HL-60/S4 treated with retinoic acid at 250 ng/mL for 4 days and 3 days (cell line): ENCODE results near the gene ANO6.
"Not testable (repeated sequence)": the region's sequence is repeated elsewhere in the genome, so short reads cannot be mapped to it uniquely, and the experiment has no call there.

Source experiments
- in situ Hi-C: fragments of 300-500 bp; cut with MboI; formaldehyde crosslinking; loops from 2 replicates; pipeline ENCODE4 v1.7.0; 2022; ENCODE audit warnings: low sequenced_read_pairs

The ANO6 gene

GRCh38 chr12:45234139-45234865, 18.4 kb downstream of the ANO6 start:
- in situ Hi-C loops, result no loop called here

DNA sequence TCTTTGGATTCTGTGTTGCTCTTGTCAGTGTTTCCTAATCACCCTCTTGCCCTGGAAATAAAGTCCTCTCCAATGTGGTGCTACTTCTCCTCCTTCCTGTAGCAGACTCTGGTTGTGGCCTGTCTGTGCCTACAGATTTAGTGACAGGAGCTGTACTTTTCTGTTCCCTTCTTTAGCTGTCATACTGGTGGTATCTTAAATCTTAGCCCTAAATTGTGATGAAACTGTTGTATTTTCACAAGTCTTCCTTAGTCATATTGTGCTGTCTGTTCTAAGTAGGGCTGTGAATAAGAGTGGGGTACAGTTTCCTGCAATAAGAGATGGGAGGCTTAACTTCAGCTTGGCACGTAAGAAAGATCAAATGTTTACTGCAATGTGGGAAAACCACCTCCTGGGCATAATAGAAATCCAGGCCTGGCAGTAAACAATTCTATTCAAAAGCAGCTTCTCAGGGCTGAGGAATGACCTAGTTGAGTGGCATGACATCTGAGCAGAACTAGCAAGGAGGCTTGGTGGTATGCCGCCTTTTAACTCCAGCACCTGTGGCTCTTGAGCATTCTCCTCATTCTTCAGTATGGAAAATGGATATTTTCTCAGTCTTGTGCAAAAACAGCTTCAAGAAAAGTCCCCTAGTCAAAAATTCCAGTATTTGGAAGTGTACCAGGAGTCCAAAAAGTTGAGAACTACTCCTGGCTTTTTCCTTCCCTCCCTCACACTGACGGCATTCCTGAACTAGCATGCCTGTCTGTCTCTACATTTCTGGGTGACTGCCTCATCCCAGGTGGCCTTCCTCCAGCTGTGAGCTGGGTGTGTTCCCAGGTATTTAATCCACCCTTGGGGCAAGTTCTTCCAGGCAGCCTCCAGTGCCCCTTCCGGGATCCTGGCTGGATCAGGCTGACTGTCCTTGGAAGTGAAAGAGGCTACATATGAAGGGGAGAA, 19.5 kb downstream of the ANO6 start:
- in situ Hi-C loops, result no loop called here

DNA sequence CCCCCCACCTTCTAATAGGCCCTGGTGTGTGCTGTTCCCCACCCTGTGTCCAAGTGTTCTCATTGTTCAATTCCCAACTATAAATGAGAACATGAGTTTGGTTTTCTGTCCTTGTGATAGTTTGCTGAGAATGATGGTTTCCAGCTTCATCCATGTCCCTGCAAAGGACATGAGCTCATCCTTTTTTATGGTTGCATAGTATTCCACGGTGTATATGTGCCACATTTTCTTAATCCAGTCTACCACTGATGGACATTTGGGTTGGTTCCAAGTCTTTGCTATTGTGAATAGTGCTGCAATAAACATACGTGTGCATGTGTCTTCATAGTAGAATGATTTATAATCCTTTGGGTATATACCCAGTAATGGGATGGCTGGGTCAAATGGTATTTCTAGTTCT, 20.5 kb downstream of the ANO6 start:
- in situ Hi-C loops, result not testable (repeated sequence)

GRCh38 chr12:45242180-45242579, 26.3 kb downstream of the ANO6 start:
- in situ Hi-C loops, result no loop called here

DNA sequence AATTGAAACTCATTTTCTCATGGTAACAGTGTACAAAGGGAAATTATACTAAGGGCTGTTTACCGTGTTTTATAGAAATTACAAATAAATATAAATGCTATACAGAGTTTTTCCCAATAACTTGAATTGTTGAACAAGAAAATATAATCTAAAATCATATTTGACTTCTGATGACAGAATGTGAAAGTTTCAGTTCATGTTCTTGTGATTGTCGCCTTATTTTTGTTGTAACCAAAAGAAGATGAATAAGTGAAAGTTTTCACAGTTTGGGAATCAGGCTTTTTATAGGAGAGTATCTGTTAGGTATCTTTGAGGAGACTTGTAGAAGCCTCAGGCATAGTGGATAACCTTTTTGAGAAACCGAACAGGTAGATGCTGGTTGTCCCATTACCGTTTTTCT, 28.1 kb downstream of the ANO6 start:
- in situ Hi-C loops, result no loop called here

DNA sequence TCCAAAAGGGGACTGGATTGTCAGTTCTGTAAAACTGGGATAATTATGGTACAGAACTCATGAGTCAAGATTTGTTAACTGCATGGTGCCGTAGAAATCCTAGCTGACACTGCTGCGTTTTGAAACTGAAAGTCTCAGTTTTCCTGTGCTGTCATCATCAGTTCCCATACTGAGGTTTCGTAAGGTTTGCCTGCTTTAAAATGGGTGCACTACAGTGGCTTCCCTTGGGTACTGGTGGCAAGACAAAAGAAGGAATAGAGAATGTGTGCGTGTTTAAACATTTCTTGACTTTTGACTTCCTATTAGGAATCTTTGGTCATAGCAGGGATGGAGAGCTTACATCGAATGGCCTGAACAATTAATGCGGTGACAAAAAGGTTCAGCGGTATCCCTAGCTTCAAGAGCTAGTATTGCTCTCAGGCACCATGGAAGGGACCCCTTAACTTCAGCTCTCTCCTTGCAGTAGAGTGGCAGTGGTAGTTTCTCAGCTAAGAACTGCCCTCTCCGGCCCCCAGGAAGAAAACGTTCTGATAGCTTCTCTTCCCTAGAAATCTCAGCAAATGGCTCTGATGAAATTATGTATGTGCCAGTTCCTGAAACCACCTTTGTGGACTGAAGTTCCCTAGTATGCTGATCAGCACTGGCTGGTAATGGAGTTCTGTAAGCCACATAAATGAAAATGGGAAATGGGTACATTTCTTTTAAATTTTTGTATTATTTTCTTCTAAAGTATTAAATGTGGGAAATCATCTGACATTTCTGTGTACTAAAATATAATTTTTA, 28.9 kb downstream of the ANO6 start:
- in situ Hi-C loops, result no loop called here

- in situ Hi-C loops, result no loop called here
Observed at GRCh38 chr12:45246236-45246635, 30.3 kb downstream of the ANO6 start.

GRCh38 chr12:45247589-45247988, 31.7 kb downstream of the ANO6 start:
- in situ Hi-C loops, result no loop called here

- in situ Hi-C loops, result no loop called here
Observed at GRCh38 chr12:45248095-45248494, 32.2 kb downstream of the ANO6 start.

GRCh38 chr12:45254254-45254653, 38.4 kb downstream of the ANO6 start:
- in situ Hi-C loops, result no loop called here

GRCh38 chr12:45256721-45257120, 40.8 kb downstream of the ANO6 start:
- in situ Hi-C loops, result no loop called here

- in situ Hi-C loops, result no loop called here
Observed at GRCh38 chr12:45257185-45257930, 41.5 kb downstream of the ANO6 start.

- in situ Hi-C loops, result no loop called here
Observed at GRCh38 chr12:45259675-45260074, 43.8 kb downstream of the ANO6 start.

DNA sequence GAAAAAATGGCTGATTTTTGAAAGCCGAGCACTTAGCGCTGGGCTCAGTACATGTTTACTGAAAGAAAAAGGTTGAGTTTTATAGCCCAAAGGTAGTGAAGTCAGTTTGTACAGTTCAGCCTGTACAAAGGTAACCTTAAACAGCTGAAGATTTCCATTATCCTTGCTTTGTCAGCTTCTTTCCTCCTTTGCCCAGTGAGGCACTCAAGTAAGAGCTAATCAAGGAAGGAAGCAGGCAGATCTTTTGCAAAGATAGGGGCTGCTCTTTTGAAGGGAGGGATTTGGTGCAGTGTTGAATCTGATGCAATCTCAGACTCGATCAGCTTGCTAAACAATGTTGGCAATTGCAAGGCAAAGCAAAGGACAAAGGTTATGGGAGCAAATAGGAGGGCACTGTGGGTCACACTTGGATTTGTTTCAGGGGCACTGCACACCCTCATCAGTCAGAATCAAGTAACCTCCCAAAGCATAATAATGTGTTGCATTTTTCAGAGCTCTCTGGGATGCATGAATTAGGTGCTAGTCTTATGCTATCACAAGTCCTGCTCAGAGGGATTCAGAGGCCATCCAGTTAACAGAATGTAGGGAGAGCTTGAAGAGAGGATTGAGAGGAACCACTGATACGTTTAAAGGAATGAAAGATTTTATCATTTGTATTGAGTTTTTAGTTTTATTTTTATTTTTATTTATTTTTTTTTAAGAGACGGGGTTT, 44.4 kb downstream of the ANO6 start:
- in situ Hi-C loops, result no loop called here

DNA sequence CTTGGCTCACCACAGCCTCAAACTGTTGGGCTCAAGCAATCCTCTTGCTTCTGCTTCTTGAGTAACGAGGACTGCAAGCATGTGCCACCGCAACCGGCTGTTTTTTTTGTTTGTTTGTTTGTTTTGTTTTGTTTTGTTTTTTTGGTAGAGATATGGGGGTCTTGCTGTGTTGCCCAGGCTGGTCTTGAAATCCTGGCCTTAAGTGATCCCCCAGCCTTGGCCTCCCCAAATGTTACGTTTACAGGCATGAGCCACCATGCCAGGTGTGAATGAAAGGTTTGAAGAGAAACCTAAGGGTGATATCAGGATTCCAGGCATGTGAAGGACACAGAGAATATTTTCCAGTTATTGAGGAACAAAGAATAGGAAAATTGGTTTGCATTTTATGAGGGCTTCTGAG, 45.0 kb downstream of the ANO6 start:
- in situ Hi-C loops, result no loop called here

GRCh38 chr12:45262185-45262584, 46.3 kb downstream of the ANO6 start:
- in situ Hi-C loops, result not testable (repeated sequence)

DNA sequence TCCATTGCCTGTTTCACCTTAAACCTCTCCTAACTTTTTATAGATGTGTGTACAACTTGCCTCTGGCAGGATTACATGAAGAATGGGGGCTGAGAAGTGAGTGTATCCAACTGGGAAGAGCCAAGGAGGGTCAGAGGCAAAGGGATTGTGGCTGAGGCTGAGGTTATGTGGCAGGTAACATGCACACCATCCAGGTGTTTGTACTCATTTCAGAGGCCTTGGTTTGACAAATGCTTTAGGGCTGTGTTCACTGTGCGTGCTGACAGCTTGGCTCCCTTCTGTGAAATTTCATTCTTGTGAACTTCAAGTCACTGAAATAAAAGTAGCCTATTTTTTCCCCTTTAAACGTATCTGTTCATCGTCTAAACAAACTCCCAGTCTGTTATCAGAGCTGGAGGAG, 47.7 kb downstream of the ANO6 start:
- in situ Hi-C loops, result no loop called here

GRCh38 chr12:45268672-45269411, 52.9 kb downstream of the ANO6 start:
- in situ Hi-C loops, result no loop called here

DNA sequence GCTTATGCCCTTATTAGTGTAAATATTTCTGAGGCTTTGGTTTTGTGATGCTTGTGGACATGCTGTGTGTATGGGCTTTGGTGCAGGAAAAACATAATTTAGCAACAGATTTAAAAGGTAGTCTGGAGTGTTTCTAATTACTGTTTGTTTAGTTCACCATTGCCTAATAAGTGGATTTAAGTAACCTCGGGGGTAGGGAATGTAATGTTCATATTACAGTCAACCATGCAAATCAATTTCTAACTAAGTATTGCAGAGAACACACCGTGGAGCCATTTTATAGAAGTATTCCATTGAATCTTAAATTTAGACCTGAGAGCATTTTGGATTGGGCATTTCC, 53.5 kb downstream of the ANO6 start:
- in situ Hi-C loops, result no loop called here
